HCT116 (cell line): ENCODE results near the gene P2RY14. TPM values are rescaled to one million over a fixed set of nuclear protein-coding genes. Genes with fewer than 3 reads are reported as not detected.

Experiments used
- ATAC-seq: fragments of 200-7000 bp; cut with Tn5 transposase; 2 replicates; pipeline ENCODE4 v1.9.1; 2020; ENCODE audit warnings: mild to moderate bottlenecking, moderate library complexity
- BruUV-seq: library from RNA; stranded (reverse); fragments of 400-500 nt; replicated peaks from 2 replicates; lab custom pipeline; 2021; lab: Mats Ljungman, UMichigan
- CTCF ChIA-PET: fragments of 300-600 bp; sonication (Branson Sonifier 250); formaldehyde crosslinking; loops from one replicate; lab custom pipeline; 2021; ENCODE audit warnings: antibody characterized with exemption; lab: Charles Lee
- POLR2A ChIA-PET: fragments of 300-600, 350-600 bp; sonication (Branson Sonifier 250); formaldehyde crosslinking; loops from one replicate; lab custom pipeline; 2021; ENCODE audit warnings: antibody characterized with exemption; lab: Charles Lee
- RAD21 ChIA-PET, 2 experiments: fragments of 300-600 bp; sonication (Branson Sonifier 250); formaldehyde crosslinking; loops; one replicate each; lab custom pipeline; 2023; ENCODE audit warnings: low total read pairs in 2 of 2; ENCODE audit not compliant: uncharacterized antibody in 2 of 2, unreplicated experiment in 2 of 2, low non-redundant PET in 1 of 2; lab: Charles Lee
- DNase-seq: peaks from one replicate; pipeline ENCODE4 v3.0.0-alpha.2; 2010; ENCODE audit warnings: low read depth, low spot score
- H2AFZ ChIP-seq: fragments of 200-600 bp; shearing (Covaris generic), sonication (generic); 2 replicates; pipeline ENCODE4 v1.6.1; 2017; ENCODE audit warnings: low read depth, mixed run types, mixed read lengths, antibody characterized with exemption, low read length; ENCODE audit not compliant: poor library complexity, severe bottlenecking
- H3K27ac ChIP-seq: 2 replicates; pipeline ENCODE4 v1.5.1; 2012; ENCODE audit warnings: low read depth, low read length
- H3K27me3 ChIP-seq: fragments of 200-600 bp; sonication (generic); 2 replicates; pipeline ENCODE4 v1.6.1; 2016; ENCODE audit warnings: mixed run types, low read length, mixed read lengths; ENCODE audit not compliant: insufficient read depth
- H3K36me3 ChIP-seq, 2 experiments: fragments of 200-500 bp in 1 of 2; fragments of 200-600 bp in 1 of 2; sonication (Bioruptor generic) in 1 of 2; sonication (generic) in 1 of 2; 2 replicates each; pipeline versions ENCODE4 v1.5.1 to v1.6.1; 2014 to 2016; ENCODE audit warnings: low read length in 2 of 2, inconsistent platforms in 1 of 2, mixed read lengths in 1 of 2, mixed run types in 1 of 2; ENCODE audit not compliant: insufficient read depth in 2 of 2, control insufficient read depth in 1 of 2
- H3K4me1 ChIP-seq, 2 experiments: fragments of 200-600 bp in 1 of 2; sonication (generic) in 1 of 2; 2 replicates each; pipeline versions ENCODE4 v1.5.1 to v1.6.1; 2012 to 2017; ENCODE audit warnings: low read length in 2 of 2, inconsistent platforms in 1 of 2, mild to moderate bottlenecking in 1 of 2, mixed read lengths in 1 of 2, mixed run types in 1 of 2, moderate library complexity in 1 of 2; ENCODE audit not compliant: insufficient read depth in 2 of 2, control insufficient read depth in 1 of 2
- H3K4me2 ChIP-seq: fragments of 200-600 bp; sonication (generic); 2 replicates; pipeline ENCODE4 v1.6.1; 2017; ENCODE audit warnings: mixed run types, low read length, mixed read lengths
- H3K4me3 ChIP-seq, 2 experiments: fragments of 200-600 bp in 1 of 2; sonication (generic) in 1 of 2; replicated peaks in 1 of 2; 2 replicates each; pipeline ENCODE4 v1.5.1; 2011 to 2016; ENCODE audit warnings: low read length in 2 of 2, control low read depth in 1 of 2, low read depth in 1 of 2, mild to moderate bottlenecking in 1 of 2, mixed read lengths in 1 of 2, mixed run types in 1 of 2
- H3K79me2 ChIP-seq: fragments of 200-600 bp; sonication (generic); 2 replicates; pipeline ENCODE4 v1.6.1; 2017; ENCODE audit warnings: mild to moderate bottlenecking, mixed run types, low read length, moderate library complexity, mixed read lengths; ENCODE audit not compliant: insufficient read depth
- H3K9ac ChIP-seq: fragments of 200-600 bp; sonication (generic); 2 replicates; pipeline ENCODE4 v1.6.1; 2016; ENCODE audit warnings: low read length, mixed read lengths
- H3K9me2 ChIP-seq: fragments of 200-600 bp; sonication (generic), shearing (Covaris generic); 2 replicates; pipeline ENCODE4 v1.6.1; 2017; ENCODE audit warnings: mixed run types, mild to moderate bottlenecking, moderate library complexity; ENCODE audit not compliant: insufficient read depth
- H3K9me3 ChIP-seq, 2 experiments: fragments of 200-500 bp in 1 of 2; fragments of 200-600 bp in 1 of 2; sonication (Bioruptor generic) in 1 of 2; sonication (generic) in 1 of 2; 2 replicates each; pipeline ENCODE4 v1.6.1; 2014 to 2017; ENCODE audit warnings: low read length in 2 of 2, mixed read lengths in 2 of 2, inconsistent platforms in 1 of 2, low read depth in 1 of 2, mild to moderate bottlenecking in 1 of 2, mixed run types in 1 of 2, moderate library complexity in 1 of 2; ENCODE audit not compliant: control insufficient read depth in 1 of 2, insufficient read depth in 1 of 2
- H4K20me1 ChIP-seq: fragments of 200-600 bp; sonication (generic), shearing (Covaris generic); 2 replicates; pipeline ENCODE4 v1.6.1; 2017; ENCODE audit warnings: mixed run types, mild to moderate bottlenecking, moderate library complexity; ENCODE audit not compliant: insufficient read depth
- ELF1 ChIP-seq: IDR thresholded peaks from 2 replicates; pipeline ENCODE4 v1.6.1; 2012; ENCODE audit warnings: low read depth, borderline replicate concordance
- EZH2 ChIP-seq: fragments of 200-600 bp; sonication (generic); IDR thresholded peaks from 2 replicates; pipeline ENCODE4 v1.6.1; 2017; ENCODE audit warnings: antibody characterized with exemption, mixed run types
- EZH2phosphoT487 ChIP-seq: fragments of 200-600 bp; IDR thresholded peaks from 2 replicates; pipeline ENCODE4 v1.6.1; 2018; ENCODE audit warnings: antibody characterized with exemption, borderline replicate concordance
- FOSL1 ChIP-seq: IDR thresholded peaks from 2 replicates; pipeline ENCODE4 v1.6.1; 2012; ENCODE audit warnings: low read depth
- JUND ChIP-seq: IDR thresholded peaks from 2 replicates; pipeline ENCODE4 v1.6.1; 2012
- RAD21 ChIP-seq: IDR thresholded peaks from 2 replicates; pipeline ENCODE4 v1.6.1; 2012; ENCODE audit warnings: low read depth, mild to moderate bottlenecking
- SIN3A ChIP-seq: IDR thresholded peaks from 2 replicates; pipeline ENCODE4 v1.6.1; 2012; ENCODE audit warnings: low read depth
- SP1 ChIP-seq: IDR thresholded peaks from 2 replicates; pipeline ENCODE4 v1.6.1; 2012; ENCODE audit warnings: low read depth
- SRF ChIP-seq: IDR thresholded peaks from 2 replicates; pipeline ENCODE4 v1.6.1; 2012; ENCODE audit warnings: low read depth
- YY1 ChIP-seq: IDR thresholded peaks from 2 replicates; pipeline ENCODE4 v1.6.1; 2011; ENCODE audit warnings: low read length, low read depth, moderate library complexity, mild to moderate bottlenecking; ENCODE audit not compliant: insufficient replicate concordance; ENCODE audit errors: extremely low read depth
- ZFX ChIP-seq: fragments of 450-650 bp; IDR thresholded peaks from 2 replicates; pipeline ENCODE4 v1.6.1; 2017
- ZNF274 ChIP-seq: fragments of 200-500 bp; sonication (Bioruptor generic); IDR thresholded peaks from 2 replicates; pipeline ENCODE4 v1.6.1; 2014; ENCODE audit warnings: mild to moderate bottlenecking, low read depth, low read length, inconsistent platforms
- intact Hi-C: fragments of 100-400 bp; cut with micrococcal nuclease; formaldehyde crosslinking; loops from 2 replicates; pipeline ENCODE4 v1.10.0; 2022
- total RNA-seq: library from RNA; stranded (reverse); gene quantifications from one replicate; pipeline ENCODE4 v1.2.1, GENCODE V29; 2021; ENCODE audit not compliant: unreplicated experiment
- TF ChIP-seq, protein P1 (sequence below): IDR thresholded peaks from 2 replicates; pipeline ENCODE4 v1.6.1; 2012
- TF ChIP-seq, protein P2 (sequence below): IDR thresholded peaks from 2 replicates; pipeline ENCODE4 v1.6.1; 2012; ENCODE audit warnings: low read depth

Gene P2RY14
- total RNA-seq, 1 experiment from 2014 or later, result not detected

DNA sequence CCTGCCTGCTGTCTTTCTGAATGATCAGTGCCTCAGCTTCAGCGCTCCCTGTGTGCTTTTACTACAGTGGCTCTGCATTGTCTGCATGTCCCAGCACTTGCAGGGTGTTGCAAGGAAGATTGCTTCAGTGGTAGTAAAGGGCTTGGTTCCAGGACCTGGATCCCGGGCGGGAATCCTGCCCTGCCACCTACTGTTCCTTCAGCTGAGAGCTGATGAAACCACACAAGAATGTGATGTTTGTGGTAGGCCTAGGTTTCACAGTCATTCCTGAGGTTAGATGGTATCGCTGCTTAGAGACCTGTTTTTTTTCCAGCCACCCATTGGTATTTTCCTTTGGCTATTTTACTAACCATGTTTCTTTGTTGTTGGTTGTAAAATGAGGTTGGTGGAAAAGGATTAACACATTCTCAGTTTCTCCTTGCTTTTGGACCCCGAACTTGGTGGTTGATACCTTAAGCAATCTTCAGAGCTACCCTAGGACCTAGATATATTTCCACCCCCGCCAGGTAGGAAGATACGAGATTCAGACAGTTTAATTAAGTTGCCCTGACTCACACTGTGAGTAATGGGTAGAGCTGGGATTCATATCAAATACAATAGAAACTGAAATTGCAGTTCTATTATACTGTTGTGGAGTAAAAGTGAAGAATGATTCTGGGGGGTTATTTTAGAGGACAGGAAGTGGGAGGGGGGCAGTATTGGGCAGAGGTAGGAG is 26.9 kb upstream of the P2RY14 start (continued):
- peak; percentile 62; the same call in 1 of the 2 replicates for TF ChIP-seq SRF
- peak; percentile 61 for TF ChIP-seq RAD21
- TF ChIP-seq, protein P1, sequence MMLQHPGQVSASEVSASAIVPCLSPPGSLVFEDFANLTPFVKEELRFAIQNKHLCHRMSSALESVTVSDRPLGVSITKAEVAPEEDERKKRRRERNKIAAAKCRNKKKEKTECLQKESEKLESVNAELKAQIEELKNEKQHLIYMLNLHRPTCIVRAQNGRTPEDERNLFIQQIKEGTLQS, result peak; percentile 94
- TF ChIP-seq, protein P2, sequence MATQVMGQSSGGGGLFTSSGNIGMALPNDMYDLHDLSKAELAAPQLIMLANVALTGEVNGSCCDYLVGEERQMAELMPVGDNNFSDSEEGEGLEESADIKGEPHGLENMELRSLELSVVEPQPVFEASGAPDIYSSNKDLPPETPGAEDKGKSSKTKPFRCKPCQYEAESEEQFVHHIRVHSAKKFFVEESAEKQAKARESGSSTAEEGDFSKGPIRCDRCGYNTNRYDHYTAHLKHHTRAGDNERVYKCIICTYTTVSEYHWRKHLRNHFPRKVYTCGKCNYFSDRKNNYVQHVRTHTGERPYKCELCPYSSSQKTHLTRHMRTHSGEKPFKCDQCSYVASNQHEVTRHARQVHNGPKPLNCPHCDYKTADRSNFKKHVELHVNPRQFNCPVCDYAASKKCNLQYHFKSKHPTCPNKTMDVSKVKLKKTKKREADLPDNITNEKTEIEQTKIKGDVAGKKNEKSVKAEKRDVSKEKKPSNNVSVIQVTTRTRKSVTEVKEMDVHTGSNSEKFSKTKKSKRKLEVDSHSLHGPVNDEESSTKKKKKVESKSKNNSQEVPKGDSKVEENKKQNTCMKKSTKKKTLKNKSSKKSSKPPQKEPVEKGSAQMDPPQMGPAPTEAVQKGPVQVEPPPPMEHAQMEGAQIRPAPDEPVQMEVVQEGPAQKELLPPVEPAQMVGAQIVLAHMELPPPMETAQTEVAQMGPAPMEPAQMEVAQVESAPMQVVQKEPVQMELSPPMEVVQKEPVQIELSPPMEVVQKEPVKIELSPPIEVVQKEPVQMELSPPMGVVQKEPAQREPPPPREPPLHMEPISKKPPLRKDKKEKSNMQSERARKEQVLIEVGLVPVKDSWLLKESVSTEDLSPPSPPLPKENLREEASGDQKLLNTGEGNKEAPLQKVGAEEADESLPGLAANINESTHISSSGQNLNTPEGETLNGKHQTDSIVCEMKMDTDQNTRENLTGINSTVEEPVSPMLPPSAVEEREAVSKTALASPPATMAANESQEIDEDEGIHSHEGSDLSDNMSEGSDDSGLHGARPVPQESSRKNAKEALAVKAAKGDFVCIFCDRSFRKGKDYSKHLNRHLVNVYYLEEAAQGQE, result no peak
- no peak for TF ChIP-seq ZFX
- peak; percentile 92 for TF ChIP-seq SIN3A

DNA sequence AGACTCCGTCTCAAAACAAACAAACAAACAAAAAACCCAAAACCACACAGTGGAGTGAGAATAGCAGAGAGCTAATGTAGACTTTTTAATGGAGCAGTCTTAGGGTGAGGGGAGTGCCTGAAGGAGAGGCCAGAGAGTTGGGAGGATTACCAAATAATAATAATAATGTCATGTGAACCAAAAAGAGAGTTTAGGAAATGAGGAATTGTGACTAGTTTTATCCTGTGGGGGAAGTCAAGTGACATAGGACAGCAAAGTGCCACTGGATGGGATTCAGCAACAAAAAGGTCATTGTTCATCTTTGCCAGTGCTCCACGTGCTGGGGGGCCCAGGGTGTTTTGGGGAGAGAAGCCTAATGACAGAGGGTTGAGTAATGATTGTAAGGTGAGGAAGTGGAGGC is 25.4 kb upstream of the P2RY14 start:
- ATAC-seq (no peak), DNase-seq (no peak)
- Histone ChIP-seq H3K9me3 (no peaks in the 10 kb centered on the region), H3K9ac (no peak overlapping the region), H3K4me2 (peak overlapping the region; percentile 72; the same call in 1 of the 2 replicates), H3K27me3 (no peaks in the 10 kb centered on the region), H3K27ac (no peak overlapping the region), H3K9me2 (no peaks in the 10 kb centered on the region), H4K20me1 (no peaks in the 10 kb centered on the region), H3K36me3 (no peaks in the 10 kb centered on the region), H2AFZ (no peak overlapping the region), H3K79me2 (no peaks in the 10 kb centered on the region), H3K4me1 (peaks cover 26 to 61% of the 10 kb centered on the region in 2 experiments), H3K4me3 (no peak overlapping the region)
- no TSS peak for BruUV-seq
- ChIA-PET CTCF (interaction anchor here (2.1 kb wide), 1 partner anchor 535 kb away, joined by 8 read pairs; no protein-coding TSS in a partner anchor), POLR2A (interaction anchor here (0.6 kb wide), 1 partner anchor 1103 kb away, joined by 3 read pairs; no protein-coding TSS in a partner anchor), RAD21 (no interaction called here)
- intact Hi-C loops, result no loop called here
- TF ChIP-seq SP1 (no peak), ZFX (no peak), ZNF274 (no peak), JUND (no peak), EZH2 (no peak), EZH2phosphoT487 (no peak), FOSL1 (no peak), SRF (no peak), YY1 (no peak), ELF1 (no peak), SIN3A (no peak)
- TF ChIP-seq, protein P1, result no peak
- TF ChIP-seq, protein P2, result no peak
